Lower lobe of right lung (tissue), 2 donors: ENCODE data around the gene ATMIN. TPM values are rescaled to one million over a fixed set of nuclear protein-coding genes. Genes with fewer than 3 reads are reported as not detected.

Source experiments
- ATAC-seq, 2 donors: fragments of 200-7000 bp; cut with Tn5 transposase; one replicate each; pipeline ENCODE4 v1.9.1; 2020 to 2022; ENCODE audit warnings: mild to moderate bottlenecking in 2 of 2, moderate library complexity in 2 of 2
- DNase-seq: peaks from one replicate; pipeline ENCODE4 v3.0.0-alpha.2; 2020
- H3K27ac ChIP-seq: fragments of 200-600 bp; one replicate; pipeline ENCODE4 v1.8.0; 2022
- H3K27me3 ChIP-seq: fragments of 200-600 bp; one replicate; pipeline ENCODE4 v1.8.0; 2022; ENCODE audit warnings: low read depth
- H3K36me3 ChIP-seq: fragments of 200-600 bp; one replicate; pipeline ENCODE4 v1.8.0; 2022; ENCODE audit warnings: mild to moderate bottlenecking
- H3K4me1 ChIP-seq: fragments of 200-600 bp; one replicate; pipeline ENCODE4 v1.8.0; 2022
- H3K4me3 ChIP-seq: fragments of 200-600 bp; one replicate; pipeline ENCODE4 v1.8.0; 2022; ENCODE audit warnings: mild to moderate bottlenecking
- H3K9me3 ChIP-seq: fragments of 200-600 bp; one replicate; pipeline ENCODE4 v1.8.0; 2022
- intact Hi-C: fragments of 100-400 bp; cut with DNase I; formaldehyde crosslinking; loops from one replicate; pipeline ENCODE4 v1.11.0; 2022
- long read RNA-seq: library from polyadenylated mRNA; unstranded; transcript quantifications from one replicate; pipeline ENCODE4 v2.0.0, GENCODE V29; 2021
- total RNA-seq: library from RNA; stranded (reverse); fragmentation: NEBNext Ultra II Directional; extraction: Animal tissue kit (Norgen Biotek cat#: 25700); gene quantifications from one replicate; pipeline ENCODE4 v1.2.1, GENCODE V29; 2021
- TF ChIP-seq, protein P1 (sequence below): fragments of 200-600 bp; IDR thresholded peaks from one replicate; pipeline ENCODE4 v1.8.0; 2022; ENCODE audit warnings: antibody characterized with exemption, mild to moderate bottlenecking
- donor health status: DM: no; HTN: yes; CAD: no; lungs with severe emphysema.

ATMIN gene, protein sequence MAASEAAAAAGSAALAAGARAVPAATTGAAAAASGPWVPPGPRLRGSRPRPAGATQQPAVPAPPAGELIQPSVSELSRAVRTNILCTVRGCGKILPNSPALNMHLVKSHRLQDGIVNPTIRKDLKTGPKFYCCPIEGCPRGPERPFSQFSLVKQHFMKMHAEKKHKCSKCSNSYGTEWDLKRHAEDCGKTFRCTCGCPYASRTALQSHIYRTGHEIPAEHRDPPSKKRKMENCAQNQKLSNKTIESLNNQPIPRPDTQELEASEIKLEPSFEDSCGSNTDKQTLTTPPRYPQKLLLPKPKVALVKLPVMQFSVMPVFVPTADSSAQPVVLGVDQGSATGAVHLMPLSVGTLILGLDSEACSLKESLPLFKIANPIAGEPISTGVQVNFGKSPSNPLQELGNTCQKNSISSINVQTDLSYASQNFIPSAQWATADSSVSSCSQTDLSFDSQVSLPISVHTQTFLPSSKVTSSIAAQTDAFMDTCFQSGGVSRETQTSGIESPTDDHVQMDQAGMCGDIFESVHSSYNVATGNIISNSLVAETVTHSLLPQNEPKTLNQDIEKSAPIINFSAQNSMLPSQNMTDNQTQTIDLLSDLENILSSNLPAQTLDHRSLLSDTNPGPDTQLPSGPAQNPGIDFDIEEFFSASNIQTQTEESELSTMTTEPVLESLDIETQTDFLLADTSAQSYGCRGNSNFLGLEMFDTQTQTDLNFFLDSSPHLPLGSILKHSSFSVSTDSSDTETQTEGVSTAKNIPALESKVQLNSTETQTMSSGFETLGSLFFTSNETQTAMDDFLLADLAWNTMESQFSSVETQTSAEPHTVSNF
- total RNA-seq: 29.7 TPM
- long read RNA-seq, full-length matches to known transcripts: 67 of 81 reads
- long read RNA-seq, partial matches to known transcripts: 1 of 81 reads
- long read RNA-seq, other reads (novel, unspliced or antisense): 13 of 81 reads

DNA sequence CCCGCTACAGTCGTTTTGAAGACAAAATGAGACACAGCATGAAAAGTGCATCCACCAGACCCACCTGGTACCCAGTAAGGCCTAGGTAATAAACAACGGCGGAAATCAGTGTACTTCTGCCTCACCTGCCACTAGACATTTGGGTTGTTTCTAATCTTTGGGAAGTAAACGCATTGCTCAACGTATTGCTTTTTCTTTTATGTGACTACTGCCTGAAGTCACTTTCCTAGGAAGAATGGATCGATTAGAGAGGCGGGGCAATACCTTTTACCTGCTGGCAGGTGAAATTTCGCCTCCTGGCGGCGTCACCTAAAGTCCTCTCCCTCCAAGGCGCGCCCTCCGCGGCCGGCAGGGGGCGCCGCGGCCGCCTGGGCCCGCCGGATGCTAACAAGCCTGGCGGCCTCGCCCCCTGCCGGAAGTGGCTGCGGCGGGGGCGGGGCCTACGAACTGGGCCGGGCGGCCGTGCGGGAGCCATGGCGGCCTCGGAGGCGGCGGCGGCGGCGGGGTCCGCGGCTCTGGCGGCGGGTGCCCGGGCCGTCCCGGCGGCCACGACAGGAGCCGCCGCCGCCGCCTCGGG, at the start of gene ATMIN:
ATMIN (plus strand) TSS at position 445 of the 577 bp plus-strand sequence; CDS start at position 474, 29 bp downstream.
- intact Hi-C loops: no loop called here
- H3K9me3 ChIP-seq: no peaks in the 10 kb centered on the region
- peak within 1 kb of the TSS; percentile 74 for H3K27ac ChIP-seq
- no peaks in the 10 kb centered on the region for H3K27me3 ChIP-seq
- peak; percentile 99 for ATAC-seq
- peaks cover 35% of the 10 kb centered on the region for H3K4me1 ChIP-seq
- peak within 1 kb of the TSS; percentile 79 for H3K4me3 ChIP-seq
- DNase-seq: peak; percentile 90
- no peaks in the 10 kb centered on the region for H3K36me3 ChIP-seq
- TF ChIP-seq, protein P1, sequence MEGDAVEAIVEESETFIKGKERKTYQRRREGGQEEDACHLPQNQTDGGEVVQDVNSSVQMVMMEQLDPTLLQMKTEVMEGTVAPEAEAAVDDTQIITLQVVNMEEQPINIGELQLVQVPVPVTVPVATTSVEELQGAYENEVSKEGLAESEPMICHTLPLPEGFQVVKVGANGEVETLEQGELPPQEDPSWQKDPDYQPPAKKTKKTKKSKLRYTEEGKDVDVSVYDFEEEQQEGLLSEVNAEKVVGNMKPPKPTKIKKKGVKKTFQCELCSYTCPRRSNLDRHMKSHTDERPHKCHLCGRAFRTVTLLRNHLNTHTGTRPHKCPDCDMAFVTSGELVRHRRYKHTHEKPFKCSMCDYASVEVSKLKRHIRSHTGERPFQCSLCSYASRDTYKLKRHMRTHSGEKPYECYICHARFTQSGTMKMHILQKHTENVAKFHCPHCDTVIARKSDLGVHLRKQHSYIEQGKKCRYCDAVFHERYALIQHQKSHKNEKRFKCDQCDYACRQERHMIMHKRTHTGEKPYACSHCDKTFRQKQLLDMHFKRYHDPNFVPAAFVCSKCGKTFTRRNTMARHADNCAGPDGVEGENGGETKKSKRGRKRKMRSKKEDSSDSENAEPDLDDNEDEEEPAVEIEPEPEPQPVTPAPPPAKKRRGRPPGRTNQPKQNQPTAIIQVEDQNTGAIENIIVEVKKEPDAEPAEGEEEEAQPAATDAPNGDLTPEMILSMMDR: peak; percentile 88

DNA sequence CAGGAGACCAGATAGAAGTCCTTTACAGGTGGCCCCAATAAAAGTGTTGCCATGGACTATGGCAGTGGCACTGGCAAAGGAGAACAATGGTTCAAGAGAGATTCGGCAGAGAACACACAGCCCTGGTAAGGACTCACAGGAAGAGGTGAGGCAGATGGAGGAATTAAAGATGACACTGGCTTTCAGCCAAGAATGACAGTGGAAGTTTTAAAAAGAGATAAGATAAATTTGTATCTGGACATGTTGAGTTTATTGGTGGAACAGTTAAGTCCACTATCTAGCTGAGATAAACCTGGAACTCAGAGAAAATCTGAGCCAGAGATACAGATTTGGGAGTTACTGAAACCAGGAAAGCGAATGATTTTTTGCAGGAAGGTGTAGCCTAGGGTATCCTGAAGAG, 49.1 kb upstream of the ATMIN start:
- DNase-seq (no peak), ATAC-seq (no peak)
- H3K27ac ChIP-seq: no peak overlapping the region
- no peak overlapping the region for H3K4me3 ChIP-seq
- intact Hi-C loops: no loop called here
- no peaks in the 10 kb centered on the region for H3K36me3 ChIP-seq
- H3K4me1 ChIP-seq: no peaks in the 10 kb centered on the region
- H3K9me3 ChIP-seq: no peaks in the 10 kb centered on the region
- H3K27me3 ChIP-seq: no peaks in the 10 kb centered on the region
- TF ChIP-seq, protein P1: no peak

DNA sequence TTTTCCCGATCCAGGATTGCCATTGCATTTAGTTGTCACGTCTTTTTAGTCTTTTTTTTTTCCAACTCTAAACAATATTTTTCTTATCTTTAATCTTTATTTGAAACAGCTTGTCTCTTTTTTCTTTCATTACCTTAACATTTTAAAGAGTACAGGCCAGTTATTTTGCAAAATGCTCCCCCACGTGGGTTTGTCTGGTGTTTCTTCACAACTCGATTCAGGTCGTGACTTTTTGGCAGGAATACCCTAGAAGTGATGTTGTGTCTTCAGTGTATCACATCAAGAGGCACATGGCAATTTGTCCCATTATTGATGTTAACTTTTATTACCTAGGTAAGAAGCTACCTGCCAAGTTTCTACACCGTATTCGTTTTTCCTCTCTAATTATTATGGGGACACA, 46.9 kb upstream of the ATMIN start:
- H3K27ac ChIP-seq: no peak overlapping the region
- intact Hi-C loops: no loop called here
- no peaks in the 10 kb centered on the region for H3K36me3 ChIP-seq
- ATAC-seq: no peak
- H3K27me3 ChIP-seq: no peaks in the 10 kb centered on the region
- no peak overlapping the region for H3K4me3 ChIP-seq
- TF ChIP-seq, protein P1: no peak
- no peak for DNase-seq
- H3K4me1 ChIP-seq: no peaks in the 10 kb centered on the region
- no peaks in the 10 kb centered on the region for H3K9me3 ChIP-seq

DNA sequence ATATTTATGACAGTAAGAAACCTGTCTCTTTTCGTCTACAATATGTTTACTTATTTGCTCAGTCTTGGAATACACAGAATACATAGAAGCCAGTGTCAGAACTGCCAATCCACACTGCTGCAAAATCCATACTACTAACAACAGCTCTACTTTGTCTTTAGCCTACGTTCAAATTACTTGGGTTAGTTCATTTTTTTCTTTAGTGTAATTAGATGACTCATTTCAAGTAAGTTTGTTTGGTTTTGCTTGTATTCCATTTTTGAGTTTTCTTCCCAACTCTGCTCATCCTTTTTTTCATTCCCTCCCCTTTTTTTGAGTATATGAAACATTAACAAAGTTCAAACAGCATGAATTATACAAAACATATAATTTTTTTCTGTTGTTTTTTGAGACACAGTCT, 45.8 kb upstream of the ATMIN start:
- ATAC-seq (no peak), DNase-seq (no peak)
- H3K36me3 ChIP-seq: no peaks in the 10 kb centered on the region
- H3K4me1 ChIP-seq: no peaks in the 10 kb centered on the region
- H3K27ac ChIP-seq: no peak overlapping the region
- no peaks in the 10 kb centered on the region for H3K9me3 ChIP-seq
- no peak overlapping the region for H3K4me3 ChIP-seq
- intact Hi-C loops: no loop called here
- TF ChIP-seq, protein P1: no peak
- H3K27me3 ChIP-seq: no peaks in the 10 kb centered on the region

DNA sequence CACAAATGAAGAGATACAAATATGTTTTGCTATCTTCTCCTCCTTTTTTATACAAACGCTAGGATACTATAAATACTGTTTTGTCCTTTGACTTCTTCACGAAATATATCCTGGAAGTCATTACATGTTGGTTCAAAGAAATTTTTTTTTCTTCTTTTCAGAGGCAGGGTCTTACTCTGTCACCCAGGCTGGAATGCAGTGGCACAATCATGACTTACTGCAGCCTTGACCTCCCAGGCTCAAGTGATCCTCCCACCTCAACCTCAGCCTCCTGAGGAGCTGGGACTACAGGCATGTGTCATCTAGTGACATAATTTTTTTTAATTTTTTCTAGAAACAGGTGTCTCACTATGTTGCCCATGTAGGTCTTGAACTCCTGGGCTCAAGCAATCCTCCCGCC, 45.1 kb upstream of the ATMIN start:
- H3K9me3 ChIP-seq: no peaks in the 10 kb centered on the region
- no peak overlapping the region for H3K27ac ChIP-seq
- intact Hi-C loops: no loop called here
- DNase-seq (no peak), ATAC-seq (no peak)
- TF ChIP-seq, protein P1: no peak
- no peaks in the 10 kb centered on the region for H3K4me1 ChIP-seq
- no peak overlapping the region for H3K4me3 ChIP-seq
- H3K36me3 ChIP-seq: no peaks in the 10 kb centered on the region
- no peaks in the 10 kb centered on the region for H3K27me3 ChIP-seq
